ENCODE measurements around the gene FLNC.

The FLNC gene

DNA sequence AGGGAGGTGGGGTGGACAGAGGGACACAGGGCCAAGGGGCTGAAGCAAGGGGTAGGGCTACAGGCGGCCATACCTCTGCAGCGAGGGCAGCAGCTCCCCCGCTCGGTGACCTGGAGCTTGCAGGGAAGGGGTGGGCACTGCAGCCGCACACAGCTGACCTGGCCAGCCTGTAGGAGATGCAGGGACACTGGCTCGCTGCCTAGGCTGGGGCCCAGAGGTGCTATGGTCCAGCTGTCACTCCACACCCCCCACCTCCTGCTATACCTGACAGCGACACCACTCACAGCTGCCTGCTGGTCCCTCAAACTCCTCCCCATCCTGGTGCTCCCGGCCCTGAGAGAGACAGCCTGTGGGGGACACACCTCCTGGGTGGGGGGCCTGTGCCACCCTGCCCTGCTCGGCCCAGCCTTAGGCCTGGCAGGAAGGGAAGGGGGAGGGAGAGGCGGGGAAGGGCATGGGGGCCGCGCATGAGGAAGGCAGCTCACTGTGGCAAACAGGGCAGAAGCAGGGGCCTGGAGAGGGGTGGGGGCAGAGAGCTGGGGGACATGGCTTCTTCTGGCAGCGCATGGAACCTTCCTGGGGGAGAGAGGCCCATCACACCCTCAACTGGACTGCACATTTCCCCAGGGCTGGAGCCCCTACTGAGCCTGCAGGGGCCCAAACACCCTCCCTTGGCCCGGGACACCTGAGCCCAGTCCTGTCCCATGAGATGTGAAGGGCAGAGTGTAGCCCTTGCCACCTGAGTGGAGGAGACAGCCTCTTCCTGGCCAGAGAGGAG is 56.4 kb downstream of the FLNC start:
- Histone ChIP-seq H4K5ac (ENCODE audit: low read length) (no peak overlapping the region), H3K79me2 (ENCODE audit: control insufficient read depth, insufficient read depth, low read length) (no peaks in the 10 kb centered on the region), H3K4ac (ENCODE audit: low read depth, low read length) (no peak overlapping the region), H3K4me1 (ENCODE audit: control insufficient read depth, low read depth, low read length) (no peaks in the 10 kb centered on the region), H3K4me2 (ENCODE audit: low read length) (no peak overlapping the region), H2BK15ac (replicated peaks; ENCODE audit: low read depth) (no peak overlapping the region), H3K79me1 (ENCODE audit: low read length) (no peaks in the 10 kb centered on the region), H3K36me3 (ENCODE audit: control insufficient read depth, insufficient read depth, low read length) (no peaks in the 10 kb centered on the region), H3K4me3 (ENCODE audit: low read length) (no peak overlapping the region), H3K23ac (ENCODE audit: low read length) (no peak overlapping the region), H2BK120ac (ENCODE audit: low read depth, low read length) (no peak overlapping the region), H3K9ac (ENCODE audit: low read length) (no peak overlapping the region), H2BK5ac (ENCODE audit: low read length) (no peak overlapping the region), H3K27ac (ENCODE audit: low read depth, low read length) (no peak overlapping the region), H2AK5ac (ENCODE audit: low read length) (no peak overlapping the region), H3K27me3 (ENCODE audit: insufficient read depth, low read length, poor library complexity) (no peaks in the 10 kb centered on the region), H3K18ac (ENCODE audit: low read length) (no peak overlapping the region), H3K56ac (ENCODE audit: low read length) (no peak overlapping the region), H4K8ac (ENCODE audit: low read depth, low read length) (no peak overlapping the region)
- no peak for DNase-seq
- no CpG with 5 or more reads among the region's 14 CpGs for WGBS (ENCODE audit: extremely low coverage, insufficient coverage, low lambda C conversion rate)

GRCh38 chr7:128887169-128888038 is 57.2 kb downstream of the FLNC start:
- no peaks in the 10 kb centered on the region for H3K79me1 ChIP-seq (ENCODE audit: low read length)
- no peak for DNase-seq
- H3K4me1 ChIP-seq (ENCODE audit: control insufficient read depth, low read depth, low read length), result no peaks in the 10 kb centered on the region
- H3K36me3 ChIP-seq (ENCODE audit: control insufficient read depth, insufficient read depth, low read length), result no peaks in the 10 kb centered on the region
- H3K4me3 ChIP-seq (ENCODE audit: low read length), result no peak overlapping the region
- H2BK120ac ChIP-seq (ENCODE audit: low read depth, low read length), result no peak overlapping the region
- H3K79me2 ChIP-seq (ENCODE audit: control insufficient read depth, insufficient read depth, low read length), result no peaks in the 10 kb centered on the region
- H2BK15ac ChIP-seq (replicated peaks; ENCODE audit: low read depth), result no peak overlapping the region
- no peak overlapping the region for H3K4me2 ChIP-seq (ENCODE audit: low read length)
- H3K27ac ChIP-seq (ENCODE audit: low read depth, low read length), result no peak overlapping the region
- H4K5ac ChIP-seq (ENCODE audit: low read length), result no peak overlapping the region
- 100% methylated on average over 1 of the region's 7 CpGs for WGBS (ENCODE audit: extremely low coverage, insufficient coverage, low lambda C conversion rate)
- no peak overlapping the region for H3K18ac ChIP-seq (ENCODE audit: low read length)
- no peak overlapping the region for H2AK5ac ChIP-seq (ENCODE audit: low read length)
- H3K9ac ChIP-seq (ENCODE audit: low read length), result no peak overlapping the region
- no peak overlapping the region for H3K23ac ChIP-seq (ENCODE audit: low read length)
- no peak overlapping the region for H2BK5ac ChIP-seq (ENCODE audit: low read length)
- no peak overlapping the region for H4K8ac ChIP-seq (ENCODE audit: low read depth, low read length)
- no peak overlapping the region for H3K56ac ChIP-seq (ENCODE audit: low read length)
- H3K4ac ChIP-seq (ENCODE audit: low read depth, low read length), result no peak overlapping the region
- no peaks in the 10 kb centered on the region for H3K27me3 ChIP-seq (ENCODE audit: insufficient read depth, low read length, poor library complexity)

DNA sequence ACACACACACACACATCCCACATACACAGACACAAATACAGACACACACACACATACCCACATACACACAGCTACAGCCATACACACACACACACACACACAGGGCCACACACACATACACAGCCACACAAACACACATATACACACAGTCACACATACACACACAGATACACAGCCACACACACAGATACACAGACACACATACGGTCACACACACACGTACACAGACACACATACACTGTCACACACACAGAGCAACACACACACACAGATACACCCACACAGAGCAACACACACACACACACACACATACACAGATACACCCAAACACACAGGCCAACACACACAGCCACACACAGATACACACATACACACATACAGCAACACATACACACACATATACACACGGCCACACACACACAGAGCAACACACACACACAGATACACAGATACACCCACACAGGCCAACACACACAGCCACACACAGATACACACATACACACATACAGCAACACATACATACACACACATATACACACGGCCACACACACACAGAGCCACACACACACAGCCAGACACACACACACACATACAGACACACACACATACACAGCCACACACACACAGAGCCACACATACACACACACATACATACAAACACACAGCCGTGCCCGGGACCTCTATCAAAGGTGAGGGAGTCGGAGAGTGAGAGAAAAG is 58.0 kb downstream of the FLNC start:
- Histone ChIP-seq H3K4me3 (ENCODE audit: low read length) (no peak overlapping the region), H4K5ac (ENCODE audit: low read length) (no peak overlapping the region), H3K79me2 (ENCODE audit: control insufficient read depth, insufficient read depth, low read length) (no peaks in the 10 kb centered on the region), H3K4me2 (ENCODE audit: low read length) (no peak overlapping the region), H3K9ac (ENCODE audit: low read length) (no peak overlapping the region), H3K27ac (ENCODE audit: low read depth, low read length) (no peak overlapping the region), H3K23ac (ENCODE audit: low read length) (no peak overlapping the region), H2BK120ac (ENCODE audit: low read depth, low read length) (no peak overlapping the region), H3K27me3 (ENCODE audit: insufficient read depth, low read length, poor library complexity) (no peaks in the 10 kb centered on the region), H2BK5ac (ENCODE audit: low read length) (no peak overlapping the region), H3K36me3 (ENCODE audit: control insufficient read depth, insufficient read depth, low read length) (no peaks in the 10 kb centered on the region), H3K79me1 (ENCODE audit: low read length) (no peaks in the 10 kb centered on the region), H2AK5ac (ENCODE audit: low read length) (no peak overlapping the region), H2BK15ac (replicated peaks; ENCODE audit: low read depth) (no peak overlapping the region), H3K4me1 (ENCODE audit: control insufficient read depth, low read depth, low read length) (no peaks in the 10 kb centered on the region), H4K8ac (ENCODE audit: low read depth, low read length) (no peak overlapping the region), H3K56ac (ENCODE audit: low read length) (no peak overlapping the region), H3K4ac (ENCODE audit: low read depth, low read length) (no peak overlapping the region), H3K18ac (ENCODE audit: low read length) (no peak overlapping the region)
- no CpG with 5 or more reads among the region's 7 CpGs for WGBS (ENCODE audit: extremely low coverage, insufficient coverage, low lambda C conversion rate)
- DNase-seq, result no peak

GRCh38 chr7:128888756-128889095 is 58.5 kb downstream of the FLNC start:
- no peaks in the 10 kb centered on the region for H3K79me2 ChIP-seq (ENCODE audit: control insufficient read depth, insufficient read depth, low read length)
- H3K79me1 ChIP-seq (ENCODE audit: low read length), result no peaks in the 10 kb centered on the region
- no peak overlapping the region for H2BK15ac ChIP-seq (replicated peaks; ENCODE audit: low read depth)
- no peak overlapping the region for H3K18ac ChIP-seq (ENCODE audit: low read length)
- H3K4ac ChIP-seq (ENCODE audit: low read depth, low read length), result no peak overlapping the region
- no peak overlapping the region for H3K4me2 ChIP-seq (ENCODE audit: low read length)
- H2BK5ac ChIP-seq (ENCODE audit: low read length), result no peak overlapping the region
- no peak for DNase-seq
- H2BK120ac ChIP-seq (ENCODE audit: low read depth, low read length), result no peak overlapping the region
- no peak overlapping the region for H4K5ac ChIP-seq (ENCODE audit: low read length)
- no peaks in the 10 kb centered on the region for H3K27me3 ChIP-seq (ENCODE audit: insufficient read depth, low read length, poor library complexity)
- no peak overlapping the region for H3K9ac ChIP-seq (ENCODE audit: low read length)
- H3K27ac ChIP-seq (ENCODE audit: low read depth, low read length), result no peak overlapping the region
- H2AK5ac ChIP-seq (ENCODE audit: low read length), result no peak overlapping the region
- H3K4me3 ChIP-seq (ENCODE audit: low read length), result no peak overlapping the region
- no peaks in the 10 kb centered on the region for H3K36me3 ChIP-seq (ENCODE audit: control insufficient read depth, insufficient read depth, low read length)
- no peak overlapping the region for H4K8ac ChIP-seq (ENCODE audit: low read depth, low read length)
- H3K56ac ChIP-seq (ENCODE audit: low read length), result no peak overlapping the region
- no peaks in the 10 kb centered on the region for H3K4me1 ChIP-seq (ENCODE audit: control insufficient read depth, low read depth, low read length)
- WGBS (ENCODE audit: extremely low coverage, insufficient coverage, low lambda C conversion rate), result no CpG with 5 or more reads among the region's 11 CpGs
- no peak overlapping the region for H3K23ac ChIP-seq (ENCODE audit: low read length)

DNA sequence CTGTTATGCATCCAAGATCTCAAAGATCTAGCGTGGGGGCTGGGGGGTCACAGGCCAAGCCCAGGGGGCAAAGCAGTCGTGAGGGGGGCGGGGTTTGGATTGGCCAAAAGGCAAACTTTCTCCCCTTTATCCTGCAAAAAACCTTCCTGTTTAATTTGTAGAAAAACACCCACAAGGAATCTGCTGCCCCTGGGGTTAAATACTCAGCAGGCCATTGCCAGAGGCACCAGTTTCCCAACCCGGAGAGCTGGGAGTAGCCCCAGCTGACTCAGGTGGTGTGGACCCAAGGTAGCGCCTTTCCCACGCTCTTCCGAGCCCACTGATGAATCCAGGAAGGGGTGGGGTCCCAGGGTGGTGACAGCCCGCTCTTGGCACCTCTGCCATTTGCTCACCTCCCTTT is 58.9 kb downstream of the FLNC start:
- H3K79me1 ChIP-seq (ENCODE audit: low read length), result no peaks in the 10 kb centered on the region
- no peak overlapping the region for H3K56ac ChIP-seq (ENCODE audit: low read length)
- H4K5ac ChIP-seq (ENCODE audit: low read length), result no peak overlapping the region
- H3K4me1 ChIP-seq (ENCODE audit: control insufficient read depth, low read depth, low read length), result no peaks in the 10 kb centered on the region
- no peak overlapping the region for H2BK15ac ChIP-seq (replicated peaks; ENCODE audit: low read depth)
- no peak overlapping the region for H3K27ac ChIP-seq (ENCODE audit: low read depth, low read length)
- H4K8ac ChIP-seq (ENCODE audit: low read depth, low read length), result no peak overlapping the region
- H3K79me2 ChIP-seq (ENCODE audit: control insufficient read depth, insufficient read depth, low read length), result no peaks in the 10 kb centered on the region
- no peak overlapping the region for H2BK120ac ChIP-seq (ENCODE audit: low read depth, low read length)
- H2AK5ac ChIP-seq (ENCODE audit: low read length), result no peak overlapping the region
- H2BK5ac ChIP-seq (ENCODE audit: low read length), result no peak overlapping the region
- no peak overlapping the region for H3K4ac ChIP-seq (ENCODE audit: low read depth, low read length)
- H3K36me3 ChIP-seq (ENCODE audit: control insufficient read depth, insufficient read depth, low read length), result no peaks in the 10 kb centered on the region
- WGBS (ENCODE audit: extremely low coverage, insufficient coverage, low lambda C conversion rate), result no CpG with 5 or more reads among the region's 8 CpGs
- DNase-seq, result no peak
- no peak overlapping the region for H3K18ac ChIP-seq (ENCODE audit: low read length)
- no peaks in the 10 kb centered on the region for H3K27me3 ChIP-seq (ENCODE audit: insufficient read depth, low read length, poor library complexity)
- H3K23ac ChIP-seq (ENCODE audit: low read length), result no peak overlapping the region
- no peak overlapping the region for H3K9ac ChIP-seq (ENCODE audit: low read length)
- H3K4me2 ChIP-seq (ENCODE audit: low read length), result no peak overlapping the region
- H3K4me3 ChIP-seq (ENCODE audit: low read length), result no peak overlapping the region

Measured in mesendoderm (in vitro differentiated cells).